GM23338 (cell line): ENCODE results near the gene XKR8.

Experiments
- CTCF ChIP-seq, 2 experiments: fragments of 200-600 bp in 1 of 2; sonication (generic) in 1 of 2; conservative IDR thresholded peaks; 2 replicates each; pipeline versions ENCODE4 v1.5.1 to v1.6.1; 2016 to 2017; ENCODE audit warnings: antibody characterized with exemption in 2 of 2, low read depth in 2 of 2, mild to moderate bottlenecking in 2 of 2, moderate library complexity in 1 of 2
- EZH2 ChIP-seq: fragments of 200-600 bp; sonication (generic); IDR thresholded peaks from one replicate; pipeline ENCODE4 v1.8.0; 2017; ENCODE audit warnings: antibody characterized with exemption, mild to moderate bottlenecking, low read depth; ENCODE audit not compliant: unreplicated experiment
- EZH2phosphoT487 ChIP-seq: fragments of 200-600 bp; sonication (generic); IDR thresholded peaks from one replicate; pipeline ENCODE4 v1.8.1; 2018; ENCODE audit warnings: antibody characterized with exemption; ENCODE audit not compliant: unreplicated experiment
- POLR2AphosphoS5 ChIP-seq: IDR thresholded peaks from 2 replicates; pipeline ENCODE4 v1.6.1; 2016; ENCODE audit warnings: antibody characterized with exemption, low read depth
- ZNF114 ChIP-seq: fragments of 250-450 bp; sonication (Bioruptor Pico); IDR thresholded peaks from 2 replicates; pipeline ENCODE4 v1.5.0; 2020; ENCODE audit warnings: mild to moderate bottlenecking, moderate library complexity
- ZNF331 ChIP-seq: fragments of 250-450 bp; sonication (Bioruptor Pico); IDR thresholded peaks from 2 replicates; pipeline ENCODE4 v1.5.0; 2020; ENCODE audit warnings: low read depth, mild to moderate bottlenecking, moderate library complexity

GRCh38 chr1:27974417-27974781, 14.6 kb downstream of the XKR8 start:
- TF ChIP-seq CTCF (conservative IDR thresholded peaks at IDR 0.05; ENCODE audit: low read depth in 2 of 2), result no peak
- TF ChIP-seq POLR2AphosphoS5, result no peak
- no peak for TF ChIP-seq EZH2
- no peak for TF ChIP-seq ZNF331 (CRISPR knock-in tag)
- TF ChIP-seq EZH2phosphoT487, result no peak
- no peak for TF ChIP-seq ZNF114 (CRISPR knock-in tag)
